HPDE6-E6E7 (cell line): ENCODE measurements around the gene GPR12.

Source experiments
- DNase-seq: peaks from one replicate; pipeline ENCODE4 v3.0.0; 2011; ENCODE audit warnings: missing footprints; ENCODE audit errors: extremely low spot score

The GPR12 gene

GRCh38 chr13:26759907-26760831, at the start of gene GPR12:
Gene GPR12 (minus strand): TSS chr13:26760786. CDS start chr13:26759827, 959 bp downstream.
- no peak for DNase-seq

- DNase-seq: no peak
These were observed 49.5 kb upstream of the GPR12 start for GRCh38 chr13:26810095-26810494.

GRCh38 chr13:26806891-26807290, 46.3 kb upstream of the GPR12 start:
- no peak for DNase-seq

GRCh38 chr13:26787961-26788360, 27.4 kb upstream of the GPR12 start:
- no peak for DNase-seq

GRCh38 chr13:26786651-26787295, 26.2 kb upstream of the GPR12 start:
- no peak for DNase-seq

GRCh38 chr13:26785838-26786630, 25.4 kb upstream of the GPR12 start:
- no peak for DNase-seq

GRCh38 chr13:26784704-26785639, 24.4 kb upstream of the GPR12 start:
- no peak for DNase-seq

GRCh38 chr13:26780411-26780810, 19.8 kb upstream of the GPR12 start:
- no peak for DNase-seq

- DNase-seq: no peak
These were observed 18.7 kb upstream of the GPR12 start for GRCh38 chr13:26779321-26779720.

- DNase-seq: no peak
These were observed 11.9 kb upstream of the GPR12 start for GRCh38 chr13:26772531-26772930.

- DNase-seq: no peak
These were observed 11.2 kb upstream of the GPR12 start for GRCh38 chr13:26771796-26772195.

- no peak for DNase-seq
These were observed 2.3 kb upstream of the GPR12 start for GRCh38 chr13:26762745-26763345.

GRCh38 chr13:26760832-26761582, 421 bp upstream of the GPR12 start:
- no peak for DNase-seq

- DNase-seq: no peak
These were observed 1.2 kb downstream of the GPR12 start for GRCh38 chr13:26759249-26759906.

- DNase-seq: no peak
These were observed 2.0 kb downstream of the GPR12 start for GRCh38 chr13:26758496-26759157.

GRCh38 chr13:26756961-26757360, 3.6 kb downstream of the GPR12 start:
- no peak for DNase-seq

GRCh38 chr13:26752671-26753070, 7.9 kb downstream of the GPR12 start:
- DNase-seq: no peak

- no peak for DNase-seq
These were observed 10.7 kb downstream of the GPR12 start for GRCh38 chr13:26749905-26750304.

- DNase-seq: no peak
These were observed 11.3 kb downstream of the GPR12 start for GRCh38 chr13:26749285-26749684.
